HG03469 (cell line): Measurements from ENCODE around the gene EPHA1.
"Not testable (repeated sequence)": the region's sequence is repeated elsewhere in the genome, so short reads cannot be mapped to it uniquely, and the experiment has no call there.

Experiments
- ATAC-seq: cut with Tn5 transposase; IDR thresholded peaks from one replicate; pipeline ENCODE4 v1.9.1; 2021; ENCODE audit warnings: mild to moderate bottlenecking, moderate library complexity, moderate number of reproducible peaks; ENCODE audit not compliant: unreplicated experiment

EPHA1 gene

DNA sequence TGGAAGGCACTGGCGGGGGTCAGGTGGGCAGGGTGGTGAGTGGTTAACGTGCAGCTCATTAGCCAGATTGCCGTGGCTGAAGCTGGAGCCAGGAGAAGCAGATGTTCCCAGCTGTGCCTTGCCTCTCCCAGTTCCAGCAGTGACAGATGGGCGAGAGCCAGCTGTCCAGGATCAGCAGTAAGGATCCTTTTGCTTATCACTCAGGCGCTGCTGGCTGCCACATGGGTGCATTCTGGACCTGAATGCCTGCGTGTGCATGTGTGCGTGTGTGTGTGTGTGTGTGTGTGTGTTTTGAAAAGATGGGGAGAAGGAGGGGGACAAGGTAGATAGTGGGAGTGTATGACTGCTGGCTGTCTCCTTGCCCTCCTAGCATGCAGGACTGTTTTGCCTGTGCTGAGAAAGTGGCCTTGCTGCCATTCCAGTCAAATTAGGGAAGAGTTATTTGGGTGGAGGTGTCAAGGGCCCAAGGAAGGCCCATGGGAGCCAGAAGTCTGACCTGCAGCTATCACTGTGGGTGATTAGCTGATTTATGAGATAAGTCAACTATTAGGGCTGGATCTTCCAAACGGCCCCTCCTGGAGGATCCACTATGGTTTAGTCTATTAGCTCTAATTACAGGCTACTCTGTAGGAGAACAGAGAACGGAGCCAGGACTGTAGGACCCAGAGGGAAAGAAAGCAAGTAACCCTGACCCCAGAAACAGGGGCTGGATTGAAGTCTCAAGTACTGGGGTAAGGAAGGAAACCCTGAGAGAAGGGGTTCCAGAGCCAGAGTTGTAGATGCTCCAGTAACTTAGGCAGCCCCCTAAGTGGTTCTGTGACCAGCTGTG, 3.3 kb downstream of the EPHA1 start:
- no peak for ATAC-seq

DNA sequence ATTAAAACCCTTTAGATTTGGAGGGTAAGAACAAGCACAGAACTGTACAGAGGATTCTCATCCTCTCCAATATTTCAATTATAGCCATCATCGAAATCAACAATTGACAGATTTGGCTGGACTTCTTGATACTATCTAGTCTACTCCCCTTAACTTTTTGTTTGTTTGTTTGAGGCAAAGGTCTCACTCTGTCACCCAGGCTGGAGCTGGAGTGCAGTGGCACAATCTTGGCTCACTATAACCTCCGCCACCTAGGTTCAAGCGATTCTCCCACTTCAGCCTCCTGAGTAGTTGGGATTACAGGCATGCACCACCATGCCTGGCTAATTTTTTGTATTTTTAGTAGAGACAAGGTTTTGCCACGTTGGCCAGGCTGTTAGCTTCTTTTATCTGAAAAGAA, 6.4 kb downstream of the EPHA1 start:
- not testable (repeated sequence) for ATAC-seq

DNA sequence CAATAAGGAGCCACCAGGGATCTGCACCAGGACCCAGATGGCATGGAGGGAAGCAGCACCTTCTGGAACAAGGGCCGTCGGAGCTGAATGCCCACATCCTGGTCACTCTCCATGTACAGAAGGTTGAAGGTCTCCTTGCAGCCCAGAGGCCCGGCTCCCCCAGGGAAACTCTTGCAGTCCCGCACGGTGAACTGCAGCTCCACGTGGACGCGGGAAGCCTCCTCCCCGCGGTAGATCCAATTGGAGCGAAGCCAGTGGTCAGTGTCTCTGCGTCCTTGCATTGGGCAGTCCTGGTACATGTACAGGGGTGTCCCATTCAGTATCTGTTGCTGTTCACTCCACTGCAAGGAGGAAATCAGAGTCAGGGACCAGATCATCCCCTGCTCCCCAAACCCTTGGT, 7.4 kb downstream of the EPHA1 start:
- no peak for ATAC-seq

DNA sequence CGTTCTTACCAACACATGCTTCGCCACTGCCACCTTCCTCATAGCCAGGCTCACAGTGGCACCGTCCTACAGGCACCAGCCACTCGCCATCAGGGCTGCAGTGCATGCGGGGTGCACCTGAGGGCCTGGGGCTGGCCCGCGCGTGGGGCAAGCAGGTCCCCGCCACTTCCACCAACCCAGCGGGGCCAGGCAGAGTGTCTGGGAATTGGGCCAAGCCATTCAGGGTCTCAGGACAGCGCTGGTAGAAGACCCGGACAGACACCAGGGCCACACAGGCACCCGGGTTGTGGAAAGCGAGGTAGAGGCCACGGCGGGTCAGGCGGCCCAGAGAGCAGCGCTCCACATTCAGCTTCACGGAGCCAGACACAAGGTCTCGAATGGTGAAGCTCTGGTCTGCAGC, 9.0 kb downstream of the EPHA1 start:
- no peak for ATAC-seq

DNA sequence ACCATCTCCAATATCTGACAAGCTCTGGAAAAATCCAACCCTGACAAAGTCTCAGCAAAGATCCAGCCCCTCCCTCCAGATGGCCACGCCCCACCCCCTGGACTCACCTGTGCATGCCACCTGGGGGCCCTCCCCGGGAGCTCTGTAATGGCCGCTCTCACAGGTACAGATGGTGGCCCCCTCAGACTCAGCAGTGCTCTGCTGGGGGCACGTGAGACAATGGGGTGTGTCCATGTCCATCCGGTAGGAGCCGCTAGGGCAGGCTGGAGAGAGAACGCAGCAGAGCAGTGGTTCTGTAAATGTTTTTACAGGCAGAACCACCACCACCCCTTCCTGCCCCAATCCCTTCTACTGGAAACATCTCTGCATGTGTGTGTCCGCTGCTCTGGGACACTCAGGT, 9.5 kb downstream of the EPHA1 start:
- no peak for ATAC-seq

DNA sequence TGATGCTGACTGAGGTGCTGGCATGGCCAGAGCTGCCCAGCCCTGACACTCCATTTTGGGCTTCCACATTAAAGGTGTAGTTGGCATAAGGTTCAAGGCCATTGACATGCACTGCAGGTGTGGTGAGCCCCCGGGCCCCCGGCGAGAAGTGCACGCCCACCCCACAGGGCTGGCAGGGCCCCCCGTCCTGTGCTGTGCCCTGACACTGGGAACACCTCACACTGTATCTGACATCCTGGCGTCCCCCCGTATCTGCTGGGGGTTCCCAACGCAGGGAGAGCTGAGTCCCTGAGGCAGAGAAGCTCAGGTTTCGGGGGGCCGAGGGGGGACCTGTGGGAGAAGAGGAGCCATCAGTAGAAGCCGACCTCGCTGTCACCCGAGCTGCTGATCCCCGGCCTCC, 10.0 kb downstream of the EPHA1 start:
- no peak for ATAC-seq

DNA sequence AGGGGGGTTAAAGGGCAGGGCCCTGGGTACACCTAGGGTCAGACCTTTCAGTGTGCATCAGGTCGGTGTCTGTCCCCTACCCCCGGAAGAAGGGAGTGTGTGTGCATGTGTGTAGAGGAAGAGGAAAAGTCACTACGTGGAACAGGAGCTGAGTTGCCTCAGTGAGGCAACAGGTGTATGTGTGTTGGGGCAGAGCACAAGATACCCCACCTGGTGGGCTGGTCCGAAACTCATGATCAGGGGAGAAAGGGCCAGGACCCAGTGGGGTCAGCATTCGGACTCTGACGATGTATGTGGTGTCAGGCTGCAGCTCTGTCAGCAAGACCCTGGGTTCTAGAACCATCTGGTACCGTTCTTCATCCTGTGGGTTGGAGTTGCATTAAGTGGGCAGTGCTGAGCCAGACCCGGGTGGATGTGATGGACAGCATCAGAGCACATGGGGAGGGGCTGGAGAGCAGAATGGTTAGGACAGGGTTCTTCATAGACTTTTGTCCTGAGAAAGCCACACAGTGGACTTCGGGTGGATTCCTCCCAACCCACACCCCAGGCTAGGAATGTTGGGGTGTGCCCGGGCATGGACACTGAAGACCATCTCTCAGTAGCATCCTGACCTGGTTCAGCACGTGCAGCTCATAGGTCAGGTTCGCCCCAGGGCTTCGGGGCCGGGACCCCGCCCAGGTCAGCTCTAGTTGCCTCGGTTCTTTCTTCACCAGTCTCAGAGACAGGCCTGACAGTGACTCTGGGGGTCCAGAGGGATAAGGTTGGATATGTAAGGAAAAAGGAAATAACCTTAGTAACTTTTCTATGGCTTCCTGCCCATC, 10.7 kb downstream of the EPHA1 start:
- ATAC-seq, result no peak

DNA sequence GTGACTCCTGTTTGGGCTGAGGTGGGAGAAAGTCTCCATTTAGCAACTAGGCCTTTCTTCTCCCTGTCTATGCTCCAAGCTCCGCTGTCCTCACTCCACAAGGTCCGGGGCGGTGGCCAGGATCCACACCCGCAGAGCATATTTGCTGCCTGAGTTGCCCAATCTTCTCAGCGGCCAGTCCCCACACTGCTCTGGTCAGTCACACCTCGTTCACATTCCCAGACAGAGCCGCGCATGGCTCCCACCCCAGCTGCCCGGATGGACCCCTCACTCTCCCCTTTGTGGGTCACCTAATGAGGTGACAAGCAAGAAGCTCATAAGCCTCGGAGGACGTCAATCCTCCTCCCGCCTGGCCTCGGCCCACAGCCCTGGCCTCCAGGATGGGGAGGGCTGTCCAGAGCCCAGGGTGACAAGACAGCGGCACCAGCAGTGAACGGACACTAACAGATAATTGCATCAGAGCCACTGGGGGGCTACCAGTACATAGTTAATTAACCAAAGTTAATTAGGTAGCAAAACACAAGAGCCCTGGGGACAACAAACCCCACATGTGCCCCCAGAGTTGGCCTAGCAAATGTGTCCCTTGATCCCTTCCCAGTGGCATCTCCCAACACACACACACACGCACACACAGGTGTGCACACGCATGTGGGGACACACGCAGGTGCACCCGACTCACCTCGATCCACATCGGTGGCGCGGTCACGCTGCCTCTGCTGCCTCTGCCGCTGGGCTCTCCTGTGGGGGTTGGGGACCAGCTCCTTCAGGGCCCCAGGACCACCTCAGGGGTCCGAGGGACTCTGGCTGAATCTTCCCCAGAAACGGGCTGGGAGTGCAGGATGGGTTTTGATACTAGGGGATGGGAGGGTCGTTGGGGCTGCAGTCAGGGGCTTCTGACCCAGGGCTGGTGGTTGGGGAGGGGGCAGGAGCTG, 11.8 kb downstream of the EPHA1 start:
- no peak for ATAC-seq

DNA sequence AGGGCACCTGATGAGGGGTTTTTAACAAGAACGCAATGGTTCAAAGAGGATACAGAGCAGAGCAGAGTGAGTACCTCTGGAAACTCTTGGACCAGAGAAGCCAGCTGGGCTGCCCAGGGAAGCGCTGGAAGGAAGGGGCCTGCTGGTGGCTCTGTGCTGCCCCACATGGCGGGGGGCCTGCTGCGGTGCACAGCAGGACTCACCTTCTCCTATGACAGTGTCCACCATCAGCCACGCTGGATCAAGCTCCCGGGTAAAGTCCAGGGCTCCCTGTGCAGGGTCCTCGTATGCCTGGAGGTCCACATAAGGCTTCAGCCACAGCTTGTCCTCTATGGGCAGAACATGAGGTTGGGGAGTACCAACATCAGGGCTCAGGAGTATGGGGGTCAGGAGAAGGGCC, 12.5 kb downstream of the EPHA1 start:
- no peak for ATAC-seq

DNA sequence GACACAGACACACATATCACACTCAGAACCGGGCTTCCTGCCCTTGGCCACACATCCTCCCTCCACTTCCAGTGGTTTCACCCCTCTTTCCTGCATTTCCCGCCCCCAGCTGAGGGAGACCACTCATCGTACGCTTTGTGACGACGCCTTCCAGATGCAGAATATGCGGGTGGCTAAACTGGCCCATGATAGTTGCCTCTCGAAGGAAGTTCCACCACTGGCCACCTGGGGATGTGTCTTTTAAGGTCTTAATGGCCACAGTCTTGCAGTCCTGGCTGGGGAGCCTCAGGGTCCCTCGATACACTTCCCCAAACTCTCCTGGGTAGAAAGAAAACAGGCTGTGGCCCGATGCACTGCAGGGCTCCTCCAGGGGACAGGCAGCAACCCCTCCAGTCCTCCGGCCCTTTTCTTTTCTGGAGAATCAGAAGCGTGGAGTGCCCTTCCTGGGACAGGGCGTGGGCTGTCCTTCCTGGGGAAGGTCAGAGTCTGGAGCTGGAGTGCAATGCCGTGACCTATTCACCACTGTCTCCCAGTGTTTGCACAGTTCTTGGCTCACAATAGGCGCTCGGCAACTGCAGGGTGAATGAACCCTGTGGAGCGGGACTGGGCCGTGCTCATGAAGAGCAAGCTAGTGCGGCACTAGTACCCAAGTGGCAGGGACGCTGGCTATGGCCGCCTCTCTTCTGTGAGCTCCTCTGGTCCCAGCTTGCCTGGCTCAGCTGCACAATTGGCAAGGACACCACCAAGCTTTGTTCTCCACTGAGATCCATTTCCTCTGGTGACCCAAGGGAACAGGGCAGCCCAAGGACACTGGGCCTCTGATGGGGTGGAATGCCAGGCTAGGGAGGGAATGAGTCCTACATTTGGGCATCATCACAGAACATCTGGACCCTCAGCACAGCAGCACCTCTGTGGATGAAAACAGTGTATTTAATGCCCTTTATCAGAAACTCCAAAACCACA, 13.2 kb downstream of the EPHA1 start:
- no peak for ATAC-seq

DNA sequence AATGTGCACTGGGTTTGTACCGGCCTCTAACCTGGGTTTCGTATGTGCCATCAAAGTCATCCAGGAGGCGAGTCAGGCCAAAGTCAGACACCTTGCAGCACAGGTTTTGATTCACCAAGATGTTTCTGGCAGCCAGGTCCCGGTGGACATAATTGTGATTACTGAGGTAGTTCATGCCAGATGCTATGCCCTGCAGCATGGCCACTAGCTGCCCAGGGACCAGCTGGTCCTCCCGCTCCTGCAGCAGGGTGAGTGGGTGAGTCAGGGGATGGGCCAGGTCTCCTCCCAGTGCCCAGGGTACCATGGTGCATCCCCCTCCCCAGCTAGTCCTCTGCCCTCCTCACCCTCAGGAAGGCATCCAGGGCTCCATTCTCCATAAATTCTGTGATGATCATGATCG, 13.9 kb downstream of the EPHA1 start:
- no peak for ATAC-seq

DNA sequence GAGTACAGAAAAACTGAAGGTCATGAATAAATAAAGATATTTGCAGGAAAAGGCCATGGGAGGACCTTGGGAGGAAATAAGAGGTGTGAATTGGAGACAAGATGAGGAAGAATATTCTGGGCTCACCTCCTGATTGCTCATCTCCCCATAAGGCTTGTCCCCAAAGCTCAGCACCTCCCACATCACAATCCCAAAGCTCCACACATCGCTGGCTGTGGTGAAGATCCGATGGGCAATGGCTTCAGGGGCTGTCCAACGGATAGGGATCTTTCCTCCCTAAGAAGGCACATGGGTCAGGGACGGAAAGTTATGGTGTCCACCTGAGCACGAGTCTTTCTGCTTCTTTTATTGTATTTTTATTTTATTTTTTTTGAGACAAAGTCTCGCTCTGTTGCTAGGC, 14.6 kb downstream of the EPHA1 start:
- no peak for ATAC-seq

DNA sequence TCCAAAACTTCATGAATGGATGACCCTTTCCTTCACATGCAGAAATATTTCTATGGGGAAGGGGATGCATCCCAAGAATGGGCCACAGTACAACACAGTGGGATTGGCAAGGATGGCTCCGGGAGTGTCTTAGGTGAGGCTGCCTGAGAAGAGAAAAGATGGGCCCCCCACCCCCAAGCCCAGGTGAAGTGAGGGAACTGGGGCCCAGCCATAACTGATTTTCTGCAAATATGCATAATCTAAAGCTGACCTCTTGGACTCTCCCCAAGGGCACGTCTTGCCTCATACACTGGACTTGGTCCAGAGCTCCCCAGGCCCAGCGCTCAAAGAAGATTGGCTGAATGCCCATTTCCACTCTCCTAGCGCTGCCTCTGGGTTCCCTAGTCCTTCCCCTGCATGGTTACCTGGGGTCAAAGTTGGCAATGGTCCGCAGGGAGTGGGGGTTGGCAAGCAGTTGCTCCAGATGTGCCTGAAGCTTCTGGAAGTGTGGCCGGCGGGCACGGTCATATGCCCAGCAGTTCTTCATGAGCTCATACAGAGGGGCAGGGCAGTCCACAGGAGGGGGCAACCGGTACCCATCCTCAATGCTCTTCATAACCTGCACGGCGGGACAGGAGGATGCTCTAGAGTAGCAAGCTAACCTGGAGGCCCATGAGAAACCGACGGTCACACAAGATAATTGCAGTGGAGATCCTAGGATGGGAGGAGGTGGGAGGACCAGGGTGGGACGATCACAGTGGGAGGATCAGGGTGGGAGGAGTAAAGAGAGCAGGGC, 15.2 kb downstream of the EPHA1 start:
- ATAC-seq, result no peak

DNA sequence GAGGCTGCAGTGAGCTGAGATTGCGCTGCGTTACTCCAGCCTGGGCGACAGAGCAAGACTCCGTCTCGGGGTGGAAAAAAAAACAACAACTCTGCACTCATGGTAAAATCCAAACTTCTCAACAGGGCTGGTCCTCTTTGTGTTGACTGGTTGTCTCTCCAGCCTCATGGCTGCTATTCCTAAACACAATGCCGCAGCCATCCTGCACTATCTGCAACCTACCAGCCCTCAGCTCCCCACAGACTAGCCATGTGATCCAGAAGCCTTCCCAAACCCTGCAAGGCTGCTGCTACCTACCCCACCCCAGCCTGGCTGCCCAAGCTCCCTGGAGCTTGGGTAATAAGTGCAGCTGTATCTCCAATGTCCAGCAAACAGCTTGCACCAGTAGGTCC, 15.8 kb downstream of the EPHA1 start:
- ATAC-seq, result no peak

DNA sequence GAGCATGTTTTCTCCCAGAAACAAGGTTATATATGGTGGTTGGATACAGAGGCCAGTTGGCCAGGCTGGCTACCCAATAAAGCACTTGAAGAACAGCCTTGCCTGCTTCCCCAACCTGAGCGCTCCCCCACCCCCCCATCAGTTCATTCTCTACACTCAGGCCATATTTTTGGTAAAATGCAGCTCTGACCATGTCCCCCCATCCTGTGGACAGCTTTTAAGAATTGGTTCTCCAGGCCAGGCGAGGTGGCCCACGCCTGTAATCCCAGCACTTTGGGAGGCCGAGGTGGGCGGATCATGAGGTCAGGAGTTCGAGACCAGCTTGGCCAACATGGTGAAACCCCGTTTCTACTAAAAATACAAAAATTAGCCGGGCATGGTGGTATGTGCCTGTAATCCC, 16.2 kb downstream of the EPHA1 start:
- not testable (repeated sequence) for ATAC-seq

DNA sequence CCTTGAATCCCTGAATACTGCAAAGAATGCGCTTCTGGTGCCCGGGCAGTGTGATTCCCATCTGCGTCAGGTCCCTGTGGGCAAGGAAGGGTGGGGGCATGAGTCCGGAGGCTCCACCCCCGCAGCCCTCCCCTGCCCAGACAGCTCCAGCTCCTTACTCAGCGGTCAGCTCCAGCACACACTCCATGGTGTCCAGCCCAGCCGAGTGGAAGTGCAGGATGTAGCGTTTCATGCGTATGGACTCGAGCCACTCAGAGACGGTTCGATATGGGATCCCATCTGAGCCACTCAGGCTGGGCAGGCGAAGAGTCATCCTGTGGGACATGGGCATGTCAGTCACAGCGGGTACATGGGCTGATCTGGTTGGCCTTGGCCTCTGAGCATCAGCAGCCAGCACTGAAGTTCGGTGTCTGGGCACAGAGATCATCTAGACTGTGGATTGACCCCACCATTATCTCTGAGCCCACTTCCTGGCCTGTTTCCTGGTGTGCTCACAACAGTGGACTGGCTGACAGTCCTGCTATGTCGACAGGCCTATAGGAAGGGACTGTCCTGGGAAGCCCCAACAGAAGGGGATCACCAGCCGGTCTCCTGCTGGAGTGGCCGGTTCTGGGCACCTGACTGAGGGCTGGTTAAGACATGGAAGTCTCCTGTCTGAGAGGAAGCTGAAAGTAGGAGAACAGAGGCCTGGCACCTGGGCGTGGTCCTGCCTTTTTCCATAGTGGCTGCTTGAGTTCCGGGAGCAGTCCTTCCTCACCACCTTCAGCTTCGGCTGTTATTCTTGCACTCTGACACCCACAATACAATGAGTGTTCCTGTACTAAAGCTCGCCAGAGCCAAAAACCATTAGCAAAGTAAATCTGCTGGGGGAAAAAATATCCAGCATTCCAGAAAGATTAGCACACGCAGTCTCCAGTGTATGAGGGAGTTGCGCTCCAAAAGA, 16.9 kb downstream of the EPHA1 start:
- ATAC-seq, result no peak

DNA sequence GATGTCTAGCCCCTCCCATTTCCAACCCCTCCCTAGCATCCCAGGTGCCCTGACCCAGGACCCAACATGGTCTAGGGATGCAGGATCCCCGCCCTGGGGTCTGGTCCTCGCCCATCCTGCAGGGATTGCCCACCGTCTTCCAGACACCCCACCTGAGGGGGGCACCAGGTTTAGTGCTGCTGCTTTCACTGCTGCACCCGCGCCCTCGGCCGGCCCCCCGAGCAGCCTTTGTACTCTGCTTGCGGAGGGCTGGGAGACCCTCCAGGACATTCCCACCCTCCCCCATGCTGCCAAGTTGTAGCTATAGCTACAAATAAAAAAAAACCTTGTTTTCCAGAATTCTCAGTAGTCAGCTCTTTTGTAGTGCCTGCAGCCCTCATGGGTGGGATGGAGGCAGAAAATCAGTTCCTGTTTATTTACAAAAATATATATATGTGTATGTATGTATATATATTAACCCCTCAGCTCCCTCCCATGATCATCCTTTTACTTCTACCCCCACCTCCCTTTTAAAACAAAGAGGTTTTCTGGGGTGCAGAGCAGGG, 17.8 kb downstream of the EPHA1 start:
- ATAC-seq, result no peak
